Measurements from ENCODE around the gene TWIST1. TPM values are rescaled to one million over a fixed set of nuclear protein-coding genes. Genes with fewer than 3 reads are reported as not detected.

Gene TWIST1
- total RNA-seq (2014; rRNA removed; shearing (Covaris generic)) = not detected in 2 replicates

DNA sequence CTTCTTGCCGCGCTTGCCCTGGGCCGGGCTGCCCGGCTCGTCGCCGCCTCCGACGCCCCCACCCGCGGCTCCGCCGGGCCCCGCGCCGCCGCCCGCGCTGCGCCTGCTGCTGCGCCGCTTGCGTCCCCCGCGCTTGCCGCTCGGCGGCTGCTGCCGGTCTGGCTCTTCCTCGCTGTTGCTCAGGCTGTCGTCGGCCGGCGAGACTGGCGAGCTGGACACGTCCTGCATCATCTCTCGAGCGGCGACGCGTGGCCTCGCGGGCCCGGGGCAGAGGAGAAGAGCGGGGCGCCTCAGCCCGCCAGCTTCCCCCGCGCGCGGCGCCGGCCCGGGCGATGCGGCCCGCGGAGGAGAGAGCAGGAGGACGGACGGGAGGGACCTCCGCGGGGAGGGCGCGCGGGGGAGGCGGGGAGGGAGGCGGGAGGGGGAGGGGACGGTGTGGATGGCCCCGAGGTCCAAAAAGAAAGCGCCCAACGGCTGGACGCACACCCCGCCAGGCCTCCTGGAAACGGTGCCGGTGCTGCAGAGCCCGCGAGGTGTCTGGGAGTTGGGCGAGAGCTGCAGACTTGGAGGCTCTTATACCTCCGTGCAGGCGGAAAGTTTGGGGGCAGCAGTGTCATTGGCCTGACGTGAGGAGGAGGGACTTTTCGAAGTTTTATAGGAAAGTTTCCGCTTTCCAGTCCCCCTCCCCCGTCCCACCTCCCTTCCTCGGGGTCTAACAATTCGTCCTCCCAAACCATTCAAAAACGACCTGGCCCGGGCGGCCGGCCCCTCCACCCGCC is at the start of gene TWIST1:
Gene TWIST1 (minus strand): TSS at position 546 of the 779 bp plus-strand sequence. CDS start 315 bp downstream, at position 231.
- no peak for DNase-seq (ENCODE audit: low spot score)

DNA sequence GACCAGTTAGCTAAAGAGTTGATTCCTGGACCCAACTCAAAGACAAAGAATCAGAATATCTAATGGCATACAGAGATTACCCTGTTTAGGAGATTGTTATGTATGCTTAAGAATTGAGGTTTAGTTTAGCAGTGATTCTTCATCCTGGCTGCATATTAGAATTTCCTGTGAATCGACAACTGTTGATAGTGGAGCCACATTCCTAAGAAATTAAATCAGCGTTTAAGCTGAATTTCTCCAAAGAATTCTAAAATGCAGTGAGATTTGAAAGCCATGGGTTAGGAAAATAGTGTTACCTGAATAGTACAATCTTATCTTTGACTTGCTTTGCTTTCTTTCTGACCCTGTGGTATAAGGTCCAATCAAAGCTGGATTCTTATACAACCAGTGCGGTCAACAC is 44.2 kb upstream of the TWIST1 start:
- DNase-seq (ENCODE audit: low spot score) = no peak

DNA sequence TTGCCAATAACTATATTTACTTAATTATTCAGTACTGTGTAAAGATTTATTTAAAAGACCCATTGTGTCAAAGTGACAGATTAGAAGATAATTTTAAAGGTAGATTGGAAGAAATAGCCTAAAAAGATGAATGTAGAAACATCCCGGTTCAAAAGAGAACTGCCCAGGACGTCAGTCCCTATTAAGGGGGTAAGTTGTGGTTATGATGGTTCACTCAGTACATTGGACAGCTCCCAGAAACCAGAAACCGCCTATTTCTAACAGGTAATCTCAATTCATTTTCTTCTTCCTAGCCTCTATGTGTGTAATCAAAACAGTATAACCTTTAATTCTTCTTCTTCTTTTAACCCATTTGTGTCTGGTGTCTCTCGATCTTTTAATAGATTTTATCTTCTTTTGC is 29.3 kb upstream of the TWIST1 start:
- DNase-seq (ENCODE audit: low spot score) = peak; percentile 13

DNA sequence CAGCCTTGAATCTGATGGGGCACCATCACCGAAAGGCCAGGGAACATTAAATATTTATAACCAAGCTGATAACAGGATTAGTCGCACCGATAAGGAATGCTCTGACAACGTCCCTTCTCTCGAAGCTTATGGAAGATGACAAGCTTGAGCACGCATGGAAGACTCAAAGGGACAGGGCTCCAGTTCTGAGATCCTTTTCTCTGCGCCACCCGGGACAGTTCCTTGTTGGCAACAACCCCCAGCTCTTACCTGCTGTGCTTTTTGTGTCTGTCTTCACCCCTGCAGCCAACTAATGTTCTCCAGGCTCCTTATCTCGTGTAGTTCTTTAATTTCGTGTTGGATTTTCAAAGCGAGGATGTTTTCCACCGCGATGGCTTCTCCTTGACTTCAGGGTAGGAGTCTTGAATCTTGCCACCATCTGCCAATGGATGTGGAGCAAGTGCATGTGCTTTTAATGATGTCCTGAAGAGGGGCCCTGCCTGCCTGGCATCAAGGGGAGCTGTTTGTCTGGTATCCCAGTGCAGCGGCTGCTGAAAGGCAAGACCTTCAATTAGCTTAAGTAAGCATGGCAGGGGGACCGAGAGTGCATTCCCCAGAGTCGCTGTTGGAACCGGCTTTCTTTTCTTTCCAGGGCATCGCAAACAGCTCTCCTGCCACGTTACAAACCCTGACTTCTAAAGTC is 28.1 kb upstream of the TWIST1 start:
- no peak for DNase-seq (ENCODE audit: low spot score)

DNA sequence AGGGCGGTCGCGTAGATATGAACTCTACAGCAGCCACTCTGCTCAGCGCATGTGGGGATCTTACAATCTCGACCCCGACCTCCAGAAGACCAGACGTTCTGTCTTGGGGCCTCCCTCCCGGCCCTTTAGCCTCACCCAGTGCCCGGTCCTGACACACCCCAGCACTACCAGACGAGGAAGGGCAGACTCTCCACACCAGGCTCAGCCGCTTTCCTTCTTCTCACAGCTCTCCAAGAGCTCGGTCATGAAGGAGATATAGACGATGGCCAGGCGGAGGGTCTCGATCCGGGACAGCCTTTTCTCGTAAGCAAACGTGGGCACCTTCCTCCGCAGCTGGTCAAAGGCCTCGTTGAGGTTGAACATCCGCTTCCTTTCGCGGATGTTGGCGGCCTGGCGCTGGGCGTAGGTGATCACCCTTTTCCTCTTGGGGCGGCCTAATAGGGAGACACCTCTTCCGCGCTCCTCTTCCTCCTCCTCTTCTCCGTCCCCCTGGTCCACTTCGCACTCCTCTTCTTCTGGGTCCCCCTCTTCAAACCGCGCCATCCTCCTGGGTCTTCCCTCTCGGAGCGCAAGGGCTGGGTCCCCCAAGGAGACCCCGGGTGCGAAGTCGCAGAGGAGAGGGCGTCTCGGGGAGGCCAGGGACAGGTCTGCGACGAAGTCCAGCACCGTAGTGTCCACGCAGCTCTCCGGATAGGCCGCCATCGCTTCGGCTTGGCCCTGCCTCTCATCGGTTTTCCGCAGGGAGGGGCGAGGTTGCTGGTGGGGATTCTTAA is 27.4 kb upstream of the TWIST1 start, which contains the start of gene FERD3L:
Gene FERD3L (minus strand): TSS at position 761 of the 773 bp plus-strand sequence. CDS start 59 bp downstream, at position 702.
- no peak for DNase-seq (ENCODE audit: low spot score)

DNA sequence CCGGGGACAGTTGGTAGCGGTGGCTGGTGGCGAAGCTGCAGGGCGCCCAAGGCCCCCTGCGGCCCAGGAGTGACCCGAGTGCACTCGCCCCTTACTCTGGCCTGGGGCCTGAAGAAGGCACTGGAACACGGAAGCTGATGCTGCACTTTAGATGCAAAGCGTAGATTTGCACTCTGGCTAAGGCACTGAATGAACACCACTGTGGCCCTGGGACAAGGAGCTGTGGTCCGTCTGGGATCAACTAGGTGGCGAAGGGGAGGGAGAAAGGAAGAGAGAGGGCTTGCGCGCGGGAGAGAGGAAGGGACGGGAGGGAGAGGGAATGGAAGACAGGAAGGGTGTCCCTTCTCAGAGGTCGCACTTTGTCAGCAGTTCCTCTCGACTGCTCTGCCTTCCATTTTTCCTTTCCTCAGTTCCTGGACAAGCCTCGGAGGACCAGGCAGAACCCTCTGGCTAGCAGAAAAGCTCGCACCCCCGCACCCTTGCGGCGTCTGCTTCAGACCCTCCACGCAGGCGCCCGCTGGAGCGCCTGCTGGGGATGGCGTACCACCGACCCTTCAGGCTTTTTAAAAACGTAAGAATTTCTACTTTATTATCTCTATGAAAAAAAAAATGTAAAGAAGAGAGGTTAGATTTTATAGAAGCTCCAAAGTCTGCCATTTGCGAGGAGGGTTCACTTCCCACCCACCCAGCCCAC is 26.6 kb upstream of the TWIST1 start:
- DNase-seq (ENCODE audit: low spot score) = no peak

DNA sequence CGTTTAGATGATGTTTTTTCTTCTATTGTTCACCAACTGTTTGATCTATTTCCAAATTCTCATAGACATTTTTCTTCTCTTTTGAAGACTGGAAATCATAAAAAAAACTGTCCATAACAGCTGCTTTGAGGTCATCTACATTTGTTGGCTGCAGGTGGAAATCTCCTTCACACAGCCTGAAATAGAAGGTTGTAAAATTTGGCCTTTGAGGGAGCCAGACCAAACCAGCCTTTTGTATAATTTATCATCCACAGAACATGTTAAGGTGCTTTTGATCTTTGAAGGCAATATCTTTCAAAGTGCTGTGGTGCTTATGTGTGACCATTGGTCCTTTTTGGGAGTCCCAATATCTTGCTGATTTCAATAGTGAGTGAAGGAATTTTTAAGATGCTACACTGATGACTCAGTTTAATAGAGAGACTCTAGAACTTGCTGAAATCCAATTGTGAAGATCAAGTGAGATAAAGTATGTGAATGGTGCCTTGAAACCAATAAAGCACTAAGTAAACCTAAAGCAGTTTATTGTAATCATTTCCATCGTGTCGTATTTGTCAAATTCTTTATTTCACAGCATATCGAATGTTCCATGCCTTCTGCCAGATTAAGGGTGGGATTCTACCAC is 22.4 kb upstream of the TWIST1 start:
- no peak for DNase-seq (ENCODE audit: low spot score)

DNA sequence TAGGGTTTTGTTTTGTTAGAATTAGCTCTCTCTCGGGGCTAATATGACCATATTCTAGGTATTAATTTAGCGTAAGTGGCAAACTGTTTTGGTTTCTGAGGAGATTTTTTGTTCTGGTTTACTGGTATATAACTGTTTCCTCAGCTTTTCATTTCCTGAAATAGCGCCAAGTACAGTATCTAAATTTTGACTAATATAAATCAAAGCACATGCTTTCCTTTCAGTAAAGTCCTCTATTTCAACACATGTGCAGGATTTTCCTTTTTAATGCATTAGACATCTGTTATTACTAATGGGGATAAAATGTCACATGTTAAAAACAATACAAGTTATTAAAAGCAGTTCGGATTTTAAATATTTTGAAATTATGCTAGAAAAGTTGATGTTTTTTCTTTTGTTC is 16.4 kb upstream of the TWIST1 start:
- no peak for DNase-seq (ENCODE audit: low spot score)

DNA sequence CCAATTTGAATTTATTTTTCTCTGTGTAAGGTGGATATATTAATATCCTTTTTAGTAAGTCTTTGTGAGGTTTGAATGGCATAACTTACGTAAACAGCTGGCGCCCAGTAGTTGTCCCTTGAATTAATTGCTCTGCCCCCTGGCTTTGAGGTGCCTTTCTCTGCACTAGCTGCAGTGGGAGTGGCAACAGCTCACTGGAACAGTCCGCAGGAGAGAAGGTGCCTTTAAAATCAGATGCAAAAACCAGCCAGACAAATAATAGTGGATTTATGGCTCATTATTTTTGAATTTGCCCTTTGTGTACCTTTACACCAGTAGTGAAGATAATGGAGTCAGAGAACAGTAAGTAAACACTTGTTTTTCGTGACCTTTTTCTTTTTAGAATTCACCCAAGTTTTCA is 16.0 kb upstream of the TWIST1 start:
- no peak for DNase-seq (ENCODE audit: low spot score)

DNA sequence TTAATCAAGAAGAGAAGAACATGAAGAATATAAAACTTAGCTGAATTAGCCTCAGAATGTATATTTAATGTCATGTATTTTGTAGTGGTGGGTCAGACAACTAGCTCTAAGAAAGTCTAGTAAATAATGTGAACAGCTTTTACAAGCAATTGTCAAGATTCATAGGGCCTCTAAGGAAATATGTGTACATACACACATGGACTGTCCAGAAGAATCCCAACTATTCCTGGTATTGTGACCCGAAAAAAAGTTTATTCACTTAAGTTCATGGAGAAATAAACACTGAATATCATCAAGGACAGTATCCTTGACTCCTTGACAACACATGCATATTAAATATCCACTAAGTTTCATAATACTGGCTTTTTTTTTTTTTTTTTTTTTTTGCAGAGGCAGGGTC is 11.4 kb upstream of the TWIST1 start:
- DNase-seq (ENCODE audit: low spot score) = no peak

DNA sequence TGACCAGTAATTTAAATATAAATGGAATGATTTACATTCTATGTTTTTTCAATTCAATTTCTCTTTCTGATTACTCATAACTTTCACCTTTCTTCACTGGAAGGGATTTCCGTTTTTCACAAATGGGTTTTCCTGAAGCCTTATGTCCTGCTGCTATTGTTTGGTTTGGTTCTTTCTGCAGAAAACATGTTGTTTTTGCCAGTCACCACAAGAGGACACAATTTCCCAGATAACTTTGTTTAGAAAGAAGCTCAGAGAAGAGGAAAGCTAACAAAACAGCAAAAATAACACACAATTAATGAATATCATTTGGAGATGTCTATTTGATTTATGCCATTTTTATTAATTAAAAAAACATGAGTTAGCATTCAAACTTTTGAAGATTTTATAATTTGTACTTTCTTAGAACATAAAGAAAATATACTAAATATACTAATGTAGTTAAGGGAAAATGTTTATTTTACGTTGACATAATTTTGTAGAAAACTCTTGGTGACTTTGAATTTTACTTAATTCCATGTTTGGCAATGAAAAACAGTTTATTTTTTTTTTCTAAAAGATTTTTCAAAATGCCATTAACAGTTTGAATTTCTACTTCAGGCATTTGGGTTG is 4.6 kb upstream of the TWIST1 start:
- peak; percentile 37 for DNase-seq (ENCODE audit: low spot score)

DNA sequence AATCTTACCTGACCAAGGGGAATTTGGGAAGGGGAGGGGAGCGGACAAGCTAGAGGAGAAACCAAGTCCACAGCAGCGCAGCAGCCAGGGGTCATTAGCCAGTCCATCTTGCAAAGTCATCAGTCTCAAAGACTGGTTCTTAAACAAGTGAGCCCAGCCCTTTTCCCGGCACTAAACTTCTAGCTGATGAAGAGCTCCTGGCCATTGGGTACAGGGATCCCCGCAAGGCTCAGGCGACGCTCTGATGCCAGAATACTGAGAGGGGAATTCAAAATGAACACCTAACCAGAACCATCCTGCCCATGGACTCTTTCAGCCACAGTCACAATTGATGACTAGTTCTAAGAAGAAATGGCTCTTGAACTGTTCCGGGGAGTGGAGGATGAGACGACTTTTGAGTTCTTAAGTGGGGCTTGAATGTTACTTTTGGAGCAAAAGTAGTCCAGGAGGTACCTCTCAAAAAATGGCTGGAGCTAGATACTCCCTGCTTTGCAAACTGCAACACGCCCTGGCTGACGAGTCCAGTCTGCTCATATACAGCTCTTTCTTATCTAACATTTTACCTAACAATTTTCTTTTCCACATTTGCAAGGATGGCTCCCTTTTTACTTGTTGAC is 2.5 kb upstream of the TWIST1 start:
- no peak for DNase-seq (ENCODE audit: low spot score)

DNA sequence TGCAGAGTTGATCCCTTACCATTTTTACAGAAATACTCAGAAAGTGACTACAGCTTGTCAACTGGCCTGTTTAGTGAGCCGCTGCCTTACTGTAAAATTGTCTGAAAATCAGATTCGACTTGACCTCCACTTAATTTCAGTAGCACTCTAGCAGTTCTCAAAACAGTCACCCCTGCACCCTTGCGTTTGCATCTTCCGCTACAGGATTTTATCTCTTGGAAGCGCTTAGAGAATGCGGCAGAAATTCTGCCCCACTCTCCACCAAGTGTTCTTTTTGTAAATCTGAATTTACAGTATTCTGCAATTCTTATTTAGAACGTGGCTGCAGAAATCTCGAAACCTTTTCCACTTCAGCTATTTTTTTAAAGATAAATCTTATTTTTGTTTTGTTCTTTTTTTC is 1.9 kb upstream of the TWIST1 start:
- DNase-seq (ENCODE audit: low spot score) = no peak

DNA sequence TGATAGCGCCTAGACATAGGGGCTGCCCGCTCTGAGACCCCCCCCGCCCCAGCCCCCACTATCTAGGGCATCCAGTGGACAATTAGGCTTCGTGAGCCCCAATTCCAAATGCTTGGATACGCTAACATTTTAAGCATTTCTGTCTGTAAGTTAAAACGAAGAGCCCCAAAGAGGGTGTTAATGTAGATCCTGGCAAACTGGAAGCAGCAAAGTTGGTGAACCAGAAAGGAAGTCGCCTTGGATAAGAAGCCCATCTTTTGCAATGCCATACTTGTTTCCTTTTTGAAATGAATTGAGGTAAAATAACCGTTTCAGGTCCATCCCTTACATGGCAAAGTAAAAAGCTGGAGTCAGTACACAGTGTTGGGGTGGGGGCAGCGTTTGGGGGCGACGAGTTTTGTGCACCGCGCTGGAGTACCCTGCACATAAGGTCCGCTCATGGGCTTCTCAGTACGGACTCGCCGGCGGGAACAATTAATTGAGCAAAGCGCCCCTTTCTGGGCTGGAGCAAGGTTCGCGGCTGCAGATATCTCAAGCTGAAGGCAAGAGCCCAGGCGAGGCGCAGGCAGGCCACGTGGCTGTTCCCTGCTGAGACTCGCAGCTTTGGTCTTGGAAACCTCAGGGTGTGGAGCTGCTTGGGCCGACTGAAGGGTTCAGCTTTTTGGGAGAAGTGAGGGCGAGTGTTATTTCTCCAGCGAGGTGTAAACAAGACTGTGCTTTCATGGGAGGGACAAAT is 1.4 kb upstream of the TWIST1 start:
- no peak for DNase-seq (ENCODE audit: low spot score)

DNA sequence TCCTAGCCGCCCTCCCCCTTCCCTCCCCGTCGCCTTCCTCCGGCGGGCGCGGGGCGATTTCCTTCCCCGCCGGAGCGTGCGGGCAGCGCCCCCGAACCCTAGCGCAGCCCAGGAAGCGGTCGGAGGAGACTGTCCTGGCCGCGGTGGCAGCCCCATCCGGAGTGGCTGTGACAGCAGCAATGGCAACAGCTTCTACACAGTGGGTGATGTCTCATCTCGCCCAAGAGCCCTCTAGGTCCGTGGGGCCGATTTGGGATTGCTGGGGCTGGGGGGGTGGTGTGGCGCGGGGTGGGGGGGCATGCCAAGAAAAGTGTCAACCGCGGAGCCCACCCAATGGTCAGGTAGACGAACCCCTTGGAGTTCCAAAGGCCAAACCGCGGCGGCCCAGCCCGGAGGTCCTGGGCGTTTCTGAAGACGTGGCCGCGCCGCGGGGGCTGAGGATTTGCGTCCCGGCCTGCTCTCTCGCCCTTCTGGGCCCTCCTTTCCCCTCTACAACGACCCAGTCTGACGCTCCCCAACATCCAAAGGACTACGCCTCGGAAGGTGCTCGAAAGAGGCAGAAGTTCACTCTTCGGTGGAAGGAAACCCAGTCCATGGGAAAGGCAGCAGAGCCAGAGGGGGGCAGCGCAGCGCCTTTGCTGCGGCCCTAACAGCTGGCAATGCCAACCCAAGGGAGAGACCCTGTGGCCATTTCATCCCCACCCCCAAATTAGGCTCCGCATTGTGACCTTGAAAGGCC is 603 bp upstream of the TWIST1 start:
- no peak for DNase-seq (ENCODE audit: low spot score)

DNA sequence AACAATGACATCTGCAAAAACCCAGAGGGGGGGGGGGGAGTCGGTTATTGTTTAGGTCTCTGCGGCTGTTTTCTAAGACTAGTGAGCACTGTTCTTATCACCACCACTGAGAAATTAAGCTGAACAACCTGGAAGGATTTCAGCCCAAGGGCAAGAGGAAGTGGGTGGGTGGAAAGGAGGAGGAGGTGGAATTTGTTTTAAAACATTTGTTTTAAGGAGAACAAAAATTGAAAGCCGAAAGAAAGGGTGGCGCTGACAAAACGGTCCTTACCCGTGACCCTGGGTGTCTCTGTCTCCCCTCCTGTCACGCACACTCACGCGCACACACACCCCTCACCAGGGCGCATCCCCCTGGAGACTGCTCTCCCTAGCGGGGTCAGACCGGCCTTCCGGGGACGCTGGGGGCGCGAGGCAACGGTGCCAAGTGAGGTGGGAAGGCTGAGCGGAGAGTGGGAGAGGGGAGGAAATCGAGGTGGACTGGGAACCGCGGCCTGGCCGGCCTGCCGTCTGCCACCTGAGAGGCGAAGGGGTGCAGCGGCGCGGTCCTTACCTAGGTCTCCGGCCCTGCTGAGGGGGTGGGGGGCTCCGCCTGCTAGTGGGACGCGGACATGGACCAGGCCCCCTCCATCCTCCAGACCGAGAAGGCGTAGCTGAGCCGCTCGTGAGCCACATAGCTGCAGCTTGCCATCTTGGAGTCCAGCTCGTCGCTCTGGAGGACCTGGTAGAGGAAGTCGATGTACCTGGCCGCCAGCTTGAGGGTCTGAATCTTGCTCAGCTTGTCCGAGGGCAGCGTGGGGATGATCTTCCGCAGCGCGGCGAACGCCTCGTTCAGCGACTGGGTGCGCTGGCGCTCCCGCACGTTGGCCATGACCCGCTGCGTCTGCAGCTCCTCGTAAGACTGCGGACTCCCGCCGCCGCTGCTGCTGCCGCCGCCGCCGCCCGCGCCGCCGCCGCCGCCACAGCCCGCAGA is 1.0 kb downstream of the TWIST1 start:
- no peak for DNase-seq (ENCODE audit: low spot score)

DNA sequence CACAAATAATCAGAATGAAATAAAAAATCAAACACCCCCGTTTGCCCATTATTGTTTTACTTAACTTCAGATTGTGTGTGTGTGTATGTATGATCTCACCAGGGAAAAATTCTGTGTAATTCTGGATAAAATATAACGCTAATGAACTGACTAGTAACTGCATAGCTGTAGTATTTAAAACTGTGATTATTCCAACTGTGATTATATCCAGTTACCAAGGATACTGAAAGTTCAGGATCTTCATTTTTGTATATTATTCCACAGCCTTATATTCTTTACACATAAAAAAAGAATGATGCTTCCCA is 2.9 kb downstream of the TWIST1 start:
- DNase-seq (ENCODE audit: low spot score) = no peak

All from HT-29 (cell line).